IPS DF 6.9 (cell line): Measurements from ENCODE around the gene ANGPTL7.

Experiments
- DNase-seq: peaks from one replicate; pipeline ENCODE4 v3.0.0-alpha.2; 2013; ENCODE audit warnings: low read depth, low spot score
- H3K27ac ChIP-seq: one replicate; pipeline ENCODE4 v1.5.1; 2013; ENCODE audit warnings: low read length, control low read depth
- H3K27me3 ChIP-seq: 2 replicates; pipeline ENCODE4 v1.6.1; 2013; ENCODE audit warnings: mild to moderate bottlenecking, low read length; ENCODE audit not compliant: control insufficient read depth, insufficient read depth
- H3K36me3 ChIP-seq: 2 replicates; pipeline ENCODE4 v1.6.1; 2013; ENCODE audit warnings: low read length; ENCODE audit not compliant: control insufficient read depth, insufficient read depth
- H3K4me1 ChIP-seq: 2 replicates; pipeline ENCODE4 v1.6.1; 2013; ENCODE audit warnings: low read length; ENCODE audit not compliant: control insufficient read depth, insufficient read depth
- H3K4me3 ChIP-seq: 2 replicates; pipeline ENCODE4 v1.5.1; 2013; ENCODE audit warnings: mild to moderate bottlenecking, low read length
- H3K9me3 ChIP-seq: 2 replicates; pipeline ENCODE4 v1.6.1; 2013; ENCODE audit warnings: low read length, inconsistent platforms; ENCODE audit not compliant: control insufficient read depth, insufficient read depth
- whole genome bisulfite sequencing: extraction: QIAGEN DNeasy Blood & Tissue Kit; methylation state at CpG from one replicate; pipeline ENCODE4 v1.1.7; 2013; ENCODE audit warnings: mixed read lengths, missing lambda C conversion rate; ENCODE audit not compliant: insufficient read length, insufficient coverage; 5-methylcytosine and 5-hydroxymethylcytosine counted together

The ANGPTL7 gene

GRCh38 chr1:11229203-11229602, 40.0 kb downstream of the ANGPTL7 start:
- H3K4me3 ChIP-seq = no peak overlapping the region
- H3K4me1 ChIP-seq = no peaks in the 10 kb centered on the region
- H3K9me3 ChIP-seq = no peaks in the 10 kb centered on the region
- no peaks in the 10 kb centered on the region for H3K27me3 ChIP-seq
- peaks cover 30% of the 10 kb centered on the region for H3K36me3 ChIP-seq
- DNase-seq = no peak
- 100% methylated on average over 1 of the region's 4 CpGs for WGBS
- H3K27ac ChIP-seq = no peak overlapping the region

DNA sequence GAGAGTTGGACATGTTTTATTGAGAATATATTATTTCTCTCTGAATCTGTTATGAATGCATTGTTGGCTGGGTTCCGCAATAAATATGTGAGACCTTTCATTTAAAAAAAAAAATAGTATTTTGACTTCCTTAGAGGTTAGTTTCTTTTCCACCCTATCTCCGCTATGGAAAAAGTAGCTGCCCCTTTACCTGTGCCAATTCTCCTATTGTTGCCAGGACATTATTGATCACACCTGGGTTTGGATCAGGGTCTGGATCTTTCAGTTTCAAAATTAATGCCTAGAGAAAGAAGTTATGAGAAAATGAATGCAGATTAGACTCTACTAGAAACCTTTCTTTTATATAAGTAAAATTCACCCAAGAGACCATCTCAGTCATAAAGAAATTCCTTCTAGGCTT, 44.1 kb downstream of the ANGPTL7 start:
- DNase-seq = no peak
- H3K4me3 ChIP-seq = no peak overlapping the region
- H3K4me1 ChIP-seq = no peaks in the 10 kb centered on the region; the same call in 1 of the 2 replicates
- no peaks in the 10 kb centered on the region for H3K27me3 ChIP-seq
- no peaks in the 10 kb centered on the region for H3K9me3 ChIP-seq
- H3K36me3 ChIP-seq = peaks cover 38% of the 10 kb centered on the region
- no CpG with 5 or more reads among the region's 2 CpGs for WGBS
- no peak overlapping the region for H3K27ac ChIP-seq

DNA sequence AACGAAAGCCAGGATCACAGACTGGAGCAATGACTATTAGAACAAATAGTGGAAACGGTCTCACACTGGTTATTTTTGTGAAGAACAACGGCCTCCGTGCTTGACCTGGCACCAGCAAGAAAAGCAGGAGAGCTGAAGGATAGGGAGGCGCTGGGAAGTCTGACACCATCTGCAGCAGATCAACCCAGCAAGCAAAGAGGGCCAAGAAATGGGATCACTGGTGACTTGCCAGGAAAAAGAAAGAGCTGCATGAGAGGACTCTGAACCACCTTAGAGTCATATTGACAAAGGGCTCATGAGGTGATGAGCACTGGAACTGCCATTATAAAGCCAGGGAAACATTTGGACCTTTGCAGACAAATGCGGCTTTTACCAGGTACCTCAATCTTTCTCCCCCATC, 48.2 kb downstream of the ANGPTL7 start:
- no CpG with 5 or more reads among the region's 6 CpGs for WGBS
- H3K4me1 ChIP-seq = no peaks in the 10 kb centered on the region; the same call in 1 of the 2 replicates
- DNase-seq = no peak
- no peaks in the 10 kb centered on the region for H3K9me3 ChIP-seq
- H3K36me3 ChIP-seq = peaks cover 29% of the 10 kb centered on the region
- H3K4me3 ChIP-seq = no peak overlapping the region
- H3K27ac ChIP-seq = no peak overlapping the region
- H3K27me3 ChIP-seq = no peaks in the 10 kb centered on the region

DNA sequence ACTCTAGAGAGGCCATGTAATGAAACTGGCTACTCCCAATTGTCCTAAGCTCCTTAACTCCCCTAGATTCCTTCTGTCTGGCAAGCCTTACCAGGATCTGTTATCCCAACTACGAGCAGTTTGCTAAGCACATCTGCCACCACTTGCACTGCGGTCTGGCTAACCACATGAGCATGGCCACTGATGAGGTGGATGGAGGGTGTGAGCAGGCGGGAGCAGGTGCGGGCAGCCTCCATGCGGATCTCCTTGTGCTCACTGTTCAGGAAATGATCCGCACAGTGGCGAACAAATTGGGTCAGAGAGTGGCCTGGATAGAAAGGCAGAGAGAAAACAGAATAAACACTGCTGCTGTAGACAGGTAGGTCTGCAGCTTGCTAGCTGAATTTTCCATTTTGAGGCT, 49.2 kb downstream of the ANGPTL7 start:
- Histone ChIP-seq H3K9me3 (no peaks in the 10 kb centered on the region), H3K4me1 (no peaks in the 10 kb centered on the region; the same call in 1 of the 2 replicates), H3K36me3 (peaks cover 31% of the 10 kb centered on the region), H3K27me3 (no peaks in the 10 kb centered on the region), H3K4me3 (no peak overlapping the region), H3K27ac (no peak overlapping the region)
- WGBS = no CpG with 5 or more reads among the region's 7 CpGs
- no peak for DNase-seq

- H3K9me3 ChIP-seq = no peaks in the 10 kb centered on the region
- H3K27ac ChIP-seq = no peak overlapping the region
- peaks cover 19% of the 10 kb centered on the region for H3K36me3 ChIP-seq
- DNase-seq = no peak
- no CpG with 5 or more reads among the region's 3 CpGs for WGBS
- no peaks in the 10 kb centered on the region for H3K4me1 ChIP-seq
- H3K4me3 ChIP-seq = no peak overlapping the region
- no peaks in the 10 kb centered on the region for H3K27me3 ChIP-seq
Measured at GRCh38 chr1:11245248-11245647, 56.1 kb downstream of the ANGPTL7 start.
